IMR-90 (cell line): ENCODE data around the gene PPP1R14C.

Experiments
- BHLHE40 ChIP-seq: fragments of 150-350 bp; IDR thresholded peaks from 2 replicates; pipeline ENCODE4 v1.6.1; 2016; ENCODE audit warnings: mild to moderate bottlenecking, low read depth, low read length
- CEBPB ChIP-seq: IDR thresholded peaks from 2 replicates; pipeline ENCODE4 v1.6.1; 2012; ENCODE audit warnings: low read depth, low read length, improper control_type of control experiment
- CTCF ChIP-seq: conservative IDR thresholded peaks from 2 replicates; pipeline ENCODE4 v1.5.1; 2012; ENCODE audit warnings: mild to moderate bottlenecking, low read depth, low read length, improper control_type of control experiment
- FOS ChIP-seq: fragments of 150-350 bp; IDR thresholded peaks from 2 replicates; pipeline ENCODE4 v1.6.1; 2016; ENCODE audit warnings: low read depth, low read length
- MAFK ChIP-seq: IDR thresholded peaks from 2 replicates; pipeline ENCODE4 v1.6.1; 2012; ENCODE audit warnings: low read depth, low read length, improper control_type of control experiment
- MAZ ChIP-seq: IDR thresholded peaks from 2 replicates; pipeline ENCODE4 v1.6.1; 2012; ENCODE audit warnings: low read depth, mild to moderate bottlenecking, low read length, improper control_type of control experiment, moderate library complexity, borderline replicate concordance
- MXI1 ChIP-seq: IDR thresholded peaks from 2 replicates; pipeline ENCODE4 v1.6.1; 2012; ENCODE audit warnings: low read depth, mild to moderate bottlenecking, low read length, moderate library complexity, borderline replicate concordance
- NFE2L2 ChIP-seq: fragments of 150-350 bp; IDR thresholded peaks from 2 replicates; pipeline ENCODE4 v1.6.1; 2016; ENCODE audit warnings: low read depth, mild to moderate bottlenecking, low read length
- POLR2A ChIP-seq: IDR thresholded peaks from 2 replicates; pipeline ENCODE4 v1.6.1; 2012; ENCODE audit warnings: mild to moderate bottlenecking, low read depth, low read length
- RAD21 ChIP-seq: IDR thresholded peaks from 2 replicates; pipeline ENCODE4 v1.6.1; 2012; ENCODE audit warnings: low read length, improper control_type of control experiment
- RCOR1 ChIP-seq: IDR thresholded peaks from 2 replicates; pipeline ENCODE4 v1.6.1; 2012; ENCODE audit warnings: mild to moderate bottlenecking, low read length, improper control_type of control experiment; ENCODE audit not compliant: insufficient replicate concordance
- RFX5 ChIP-seq: IDR thresholded peaks from 2 replicates; pipeline ENCODE4 v1.8.0; 2012; ENCODE audit warnings: low read depth, mild to moderate bottlenecking, low read length, moderate library complexity
- SMC3 ChIP-seq: fragments of 150-350 bp; IDR thresholded peaks from 2 replicates; pipeline ENCODE4 v1.6.1; 2016; ENCODE audit warnings: low read depth, mild to moderate bottlenecking, antibody characterized with exemption, low read length, moderate library complexity

- no peak for TF ChIP-seq MAFK
- no peak for TF ChIP-seq CTCF
- TF ChIP-seq MXI1: no peak
- no peak for TF ChIP-seq CEBPB
- no peak for TF ChIP-seq POLR2A
- no peak for TF ChIP-seq RFX5
- TF ChIP-seq FOS: no peak
- no peak for TF ChIP-seq RAD21
- no peak for TF ChIP-seq NFE2L2
- no peak for TF ChIP-seq SMC3
- no peak for TF ChIP-seq RCOR1
- no peak for TF ChIP-seq BHLHE40
- no peak for TF ChIP-seq MAZ
These were observed 8.2 kb downstream of the PPP1R14C start for GRCh38 chr6:150150821-150151646.
